HL-60 (cell line): ENCODE measurements around the gene WNT5B.

Experiments used
- DNase-seq, 2 experiments: peaks; one replicate each; pipeline ENCODE4 v3.0.0-alpha.2; 2010 to 2020; ENCODE audit warnings: low read depth in 1 of 2, low spot score in 1 of 2
- H3K27ac ChIP-seq: fragments of 250-450 bp; sonication (Bioruptor Pico); replicated peaks from 2 replicates; pipeline ENCODE4 v1.5.1; 2020; ENCODE audit warnings: mild to moderate bottlenecking, moderate library complexity
- H3K27me3 ChIP-seq: fragments of 250-450 bp; sonication (Bioruptor Pico); 2 replicates; pipeline ENCODE4 v1.5.1; 2021; ENCODE audit warnings: mild to moderate bottlenecking, moderate library complexity; ENCODE audit not compliant: insufficient read depth, poor library complexity, severe bottlenecking
- H3K4me3 ChIP-seq: replicated peaks from 2 replicates; pipeline ENCODE4 v1.5.1; 2011; ENCODE audit warnings: mild to moderate bottlenecking, control low read depth, low read length; ENCODE audit not compliant: insufficient read depth
- CTCF ChIP-seq: IDR thresholded peaks from one replicate; pipeline ENCODE4 v1.5.1; 2011; ENCODE audit warnings: low read length, control low read depth, inconsistent platforms; ENCODE audit not compliant: insufficient read depth
- GABPA ChIP-seq: IDR thresholded peaks from 2 replicates; pipeline ENCODE4 v1.6.1; 2012; ENCODE audit warnings: low read depth
- POLR2AphosphoS5 ChIP-seq: IDR thresholded peaks from 2 replicates; pipeline ENCODE4 v1.6.1; 2012; ENCODE audit warnings: low read depth
- REST ChIP-seq: IDR thresholded peaks from 2 replicates; pipeline ENCODE4 v1.6.1; 2012; ENCODE audit warnings: low read depth; ENCODE audit not compliant: insufficient replicate concordance
- SPI1 ChIP-seq: IDR thresholded peaks from 2 replicates; pipeline ENCODE4 v1.6.1; 2012; ENCODE audit warnings: low read depth, mild to moderate bottlenecking, borderline replicate concordance
- long read RNA-seq: library from polyadenylated mRNA; unstranded; transcript quantifications from one replicate; pipeline ENCODE4 v2.0.0, GENCODE V29; 2020

WNT5B gene
- long read RNA-seq, partial matches to known transcripts: 0 of 5 reads
- long read RNA-seq, other reads (novel, unspliced or antisense): 5 of 5 reads

GRCh38 chr12:1628666-1629337 lies at the start of gene WNT5B:
Gene WNT5B (plus strand): TSS chr12:1629231. CDS start chr12:1631355, 2,124 bp downstream.
- no peak for TF ChIP-seq REST
- no peak for TF ChIP-seq GABPA
- no peak for TF ChIP-seq SPI1
- no peak for TF ChIP-seq POLR2AphosphoS5
- TF ChIP-seq CTCF: no peak
- DNase-seq: no peak
- Histone ChIP-seq H3K27ac (no peak within 1 kb of the TSS), H3K27me3 (peaks cover 7% of the 10 kb centered on the region), H3K4me3 (peak within 1 kb of the TSS; percentile 48)

GRCh38 chr12:1579651-1580435 lies 49.2 kb upstream of the WNT5B start:
- TF ChIP-seq REST: no peak
- no peak for TF ChIP-seq CTCF
- no peak for TF ChIP-seq POLR2AphosphoS5
- TF ChIP-seq GABPA: no peak
- Histone ChIP-seq H3K4me3 (no peak overlapping the region), H3K27ac (no peak overlapping the region), H3K27me3 (no peaks in the 10 kb centered on the region)
- no peak for DNase-seq

- no peak for DNase-seq
- Histone ChIP-seq H3K27ac (no peak overlapping the region), H3K27me3 (no peaks in the 10 kb centered on the region), H3K4me3 (no peak overlapping the region)
- TF ChIP-seq GABPA (no peak), REST (no peak), POLR2AphosphoS5 (no peak), SPI1 (no peak), CTCF (no peak)
Measured at GRCh38 chr12:1580526-1580925, 48.5 kb upstream of the WNT5B start.
